GM12875 (cell line): ENCODE measurements around the gene RCAN3.
"Not testable (repeated sequence)": the region's sequence is repeated elsewhere in the genome, so short reads cannot be mapped to it uniquely, and the experiment has no call there.

Experiments used
- H3K4me3 ChIP-seq: one replicate; pipeline ENCODE4 v1.5.1; 2011; ENCODE audit warnings: low read depth, low read length, control low read depth
- CTCF ChIP-seq: IDR thresholded peaks from 2 replicates; pipeline ENCODE4 v1.5.1; 2011; ENCODE audit warnings: low read depth, mild to moderate bottlenecking, control low read depth, inconsistent platforms, low read length, moderate library complexity, borderline replicate concordance; ENCODE audit not compliant: insufficient read depth

RCAN3 gene

DNA sequence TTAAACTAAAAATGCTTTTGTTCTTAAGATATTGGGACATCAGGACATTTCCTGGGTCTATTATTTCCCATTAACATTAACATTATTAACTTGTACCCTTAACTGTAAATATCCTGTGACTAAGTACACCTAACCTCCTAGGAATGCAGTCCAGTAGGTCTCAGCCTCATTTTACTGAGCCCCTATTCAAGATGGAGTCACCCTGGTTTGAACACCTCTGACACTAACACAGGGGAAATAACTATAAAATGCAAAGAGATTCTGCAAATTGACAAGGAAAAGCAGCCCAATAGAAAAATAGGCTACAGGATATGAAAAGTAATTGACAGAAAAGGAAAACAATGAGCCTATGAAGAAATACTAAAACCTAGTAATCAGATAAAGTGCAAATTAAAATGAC, 41.6 kb downstream of the RCAN3 start:
- H3K4me3 ChIP-seq = no peak overlapping the region
- no peak for TF ChIP-seq CTCF

- no peak overlapping the region for H3K4me3 ChIP-seq
- TF ChIP-seq CTCF = no peak
Measured at GRCh38 chr1:24545662-24546061, 43.0 kb downstream of the RCAN3 start.

GRCh38 chr1:24547195-24547594, 44.6 kb downstream of the RCAN3 start:
- TF ChIP-seq CTCF = no peak
- no peak overlapping the region for H3K4me3 ChIP-seq

DNA sequence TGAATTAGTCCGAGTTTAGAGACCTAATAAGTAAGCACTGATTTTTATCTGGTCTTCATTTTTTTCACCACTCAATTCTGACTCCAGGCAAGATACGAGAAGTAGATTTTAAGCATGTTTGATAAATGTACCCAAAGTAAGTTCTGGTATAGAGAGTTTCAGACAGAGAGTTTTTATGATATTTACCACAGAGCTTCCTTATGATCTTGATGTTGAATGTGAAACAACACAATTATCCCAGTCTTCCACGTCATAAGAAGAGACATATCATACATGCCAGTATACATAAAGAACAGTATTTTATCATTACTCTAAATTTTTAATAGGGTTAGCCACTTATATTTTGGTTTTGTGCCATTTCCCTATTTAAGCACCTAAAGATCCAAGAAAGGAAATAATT, 45.4 kb downstream of the RCAN3 start:
- no peak overlapping the region for H3K4me3 ChIP-seq
- no peak for TF ChIP-seq CTCF

DNA sequence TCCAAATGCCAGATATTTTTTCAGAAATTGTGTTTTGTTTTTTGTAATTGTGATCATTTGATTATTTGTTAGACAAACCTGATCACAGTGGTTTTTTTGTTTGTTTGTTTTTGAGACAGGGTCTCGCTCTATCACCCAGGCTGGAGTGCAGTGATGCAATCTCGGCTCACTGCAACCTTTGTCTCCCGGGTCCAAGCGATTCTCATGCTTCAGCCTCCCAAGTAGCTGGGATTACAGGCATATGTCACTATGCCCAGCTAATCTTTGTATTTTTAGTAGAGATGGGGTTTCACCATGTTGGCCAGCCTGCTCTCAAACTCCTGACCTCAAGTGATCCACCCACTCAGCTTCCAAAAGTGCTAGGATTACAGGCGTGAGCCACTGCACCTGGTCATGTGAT, 46.6 kb downstream of the RCAN3 start:
- not testable (repeated sequence) for H3K4me3 ChIP-seq

DNA sequence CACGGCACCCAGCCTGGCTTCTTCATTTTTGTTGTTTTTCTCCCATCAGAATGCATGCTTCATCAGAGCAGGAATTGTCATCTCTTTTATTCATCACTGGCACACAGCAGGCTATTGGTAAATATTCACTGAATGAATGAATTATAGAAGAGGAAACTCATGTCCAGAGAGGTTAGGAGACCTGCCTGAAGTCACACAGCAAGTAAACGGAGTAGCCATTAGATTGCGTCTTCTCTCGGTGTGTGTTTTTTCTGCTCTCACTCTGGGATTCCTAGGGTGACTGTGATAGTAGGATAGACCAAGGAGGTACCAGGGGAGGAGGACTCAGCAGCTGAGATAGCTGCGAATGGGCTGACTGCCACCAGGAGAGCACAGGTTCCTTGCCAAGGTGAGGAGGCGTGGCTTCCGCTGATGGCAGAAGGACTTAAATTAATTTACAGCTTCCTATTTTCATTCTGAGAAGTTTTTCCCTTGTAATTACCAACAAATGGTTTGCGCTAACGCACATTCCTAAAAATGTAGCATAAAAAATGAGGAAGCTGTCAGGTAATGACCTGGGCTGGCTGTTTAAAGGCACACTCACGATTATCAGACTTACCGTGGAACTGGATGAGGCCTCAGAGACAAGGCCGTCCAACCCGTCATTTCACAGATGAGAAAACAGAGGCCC, 48.8 kb downstream of the RCAN3 start:
- H3K4me3 ChIP-seq = no peak overlapping the region

GRCh38 chr1:24551960-24552571, 49.4 kb downstream of the RCAN3 start:
- H3K4me3 ChIP-seq = no peak overlapping the region
- TF ChIP-seq CTCF = no peak

More for the DNA sequence above, 48.8 kb downstream of the RCAN3 start:
- no peak for TF ChIP-seq CTCF
